ENCODE data around the gene ZFP36L2. TPM values are rescaled to one million over a fixed set of nuclear protein-coding genes. Genes with fewer than 3 reads are reported as not detected.
A peak's percentile ranks its signal among the peaks of the same experiment; 100 is the strongest.
"Not testable (repeated sequence)": the region's sequence is repeated elsewhere in the genome, so short reads cannot be mapped to it uniquely, and the experiment has no call there.

The ZFP36L2 gene
- total RNA-seq, 1 donor from 2014 or later = 172 TPM

DNA sequence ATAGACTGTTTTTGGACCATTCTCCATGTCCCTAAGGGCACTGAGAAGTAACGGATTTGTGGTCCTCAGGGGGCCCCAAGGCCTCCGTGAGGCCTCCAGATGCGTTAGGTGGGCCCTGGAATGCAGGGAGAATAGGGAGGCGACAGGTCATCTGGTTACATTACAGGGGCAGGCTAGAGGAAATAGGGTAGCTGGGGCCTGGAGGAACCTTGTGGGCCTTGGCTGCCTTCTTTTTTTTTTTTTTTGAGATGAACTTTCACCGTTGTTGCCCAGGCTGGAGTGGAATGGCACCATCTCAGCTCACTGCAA, 28.9 kb downstream of the ZFP36L2 start:
- no peak for ATAC-seq
- no peak for DNase-seq (ENCODE audit: low spot score)
- intact Hi-C loops (cut with DNase I) = no loop called here

DNA sequence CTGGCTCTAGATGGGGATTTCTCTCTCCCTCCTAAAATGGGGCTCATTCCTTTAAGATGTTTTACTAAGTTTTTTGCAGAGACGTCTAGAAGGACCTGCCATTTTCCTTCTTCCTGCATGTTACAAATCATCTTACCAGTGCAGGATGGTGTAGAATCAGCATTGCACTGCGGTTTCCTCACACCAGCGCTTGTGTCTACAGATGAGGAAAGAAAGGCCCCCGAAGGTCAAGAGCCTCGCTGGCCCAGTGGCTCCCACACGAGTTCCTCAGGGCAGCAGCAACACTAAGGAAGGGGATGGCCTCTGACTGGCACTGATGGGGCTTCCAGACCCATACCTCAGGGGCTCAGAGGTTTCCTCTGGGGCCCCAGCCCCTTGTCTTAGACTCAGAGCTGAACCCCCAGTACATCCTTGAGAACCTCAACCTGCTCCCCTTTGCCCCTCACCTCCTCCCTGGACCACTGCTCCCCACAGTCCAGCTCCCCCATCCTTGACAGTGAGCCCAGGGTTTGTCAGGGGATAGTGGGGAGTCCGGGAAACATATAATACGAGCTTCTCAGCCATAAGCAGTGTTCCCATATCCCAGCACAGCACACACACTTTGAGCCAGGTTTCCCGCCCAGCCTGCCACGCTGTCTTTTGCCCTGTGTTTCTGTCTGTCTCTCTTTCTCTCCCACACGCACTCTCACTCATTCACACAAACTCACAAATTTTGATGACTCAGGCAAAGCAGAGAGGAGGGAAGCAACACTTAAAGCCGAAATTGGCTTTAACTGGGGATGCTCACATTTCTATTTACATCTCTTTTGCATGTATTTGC, 29.4 kb downstream of the ZFP36L2 start:
- DNase-seq (ENCODE audit: low spot score) = no peak
- ATAC-seq = no peak
- intact Hi-C loops (cut with DNase I) = no loop called here

DNA sequence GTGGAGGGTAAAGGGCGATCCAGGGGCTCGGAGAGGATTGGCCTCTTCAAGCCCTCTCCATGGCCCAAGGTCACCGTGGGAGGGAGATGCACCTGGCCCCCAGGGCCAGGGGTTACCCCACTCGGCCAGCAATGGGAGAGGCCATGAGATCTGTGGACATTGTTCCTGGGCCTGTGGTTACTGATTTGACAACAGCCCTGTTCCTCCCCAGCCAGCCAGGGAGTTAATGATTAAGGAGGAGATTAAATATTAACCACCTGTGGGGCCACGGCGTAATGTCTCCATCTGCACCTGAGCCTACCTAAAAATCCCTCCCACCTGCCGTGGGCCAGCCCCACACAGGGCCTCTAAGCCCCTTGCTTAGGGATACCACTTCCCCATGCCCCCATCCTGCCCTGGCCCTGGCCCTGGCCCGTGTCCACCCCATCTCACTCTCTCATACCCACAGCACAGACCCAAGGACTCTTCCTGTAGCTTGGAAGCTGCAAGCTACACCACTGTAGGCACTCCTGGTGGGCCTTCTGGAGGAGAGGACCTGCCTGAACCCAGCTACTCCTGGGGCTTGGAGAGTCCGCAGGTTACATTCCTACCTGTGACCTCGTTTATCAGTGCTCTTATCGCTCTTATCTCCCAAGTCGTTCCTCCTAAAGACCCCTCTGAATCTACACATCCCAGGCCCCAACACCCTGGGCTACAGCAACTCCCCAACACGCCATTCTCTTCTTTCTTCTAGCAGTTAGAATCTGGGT, 32.1 kb downstream of the ZFP36L2 start:
- intact Hi-C loops (cut with DNase I) = no loop called here
- DNase-seq (ENCODE audit: low spot score) (no peak), ATAC-seq (no peak)

DNA sequence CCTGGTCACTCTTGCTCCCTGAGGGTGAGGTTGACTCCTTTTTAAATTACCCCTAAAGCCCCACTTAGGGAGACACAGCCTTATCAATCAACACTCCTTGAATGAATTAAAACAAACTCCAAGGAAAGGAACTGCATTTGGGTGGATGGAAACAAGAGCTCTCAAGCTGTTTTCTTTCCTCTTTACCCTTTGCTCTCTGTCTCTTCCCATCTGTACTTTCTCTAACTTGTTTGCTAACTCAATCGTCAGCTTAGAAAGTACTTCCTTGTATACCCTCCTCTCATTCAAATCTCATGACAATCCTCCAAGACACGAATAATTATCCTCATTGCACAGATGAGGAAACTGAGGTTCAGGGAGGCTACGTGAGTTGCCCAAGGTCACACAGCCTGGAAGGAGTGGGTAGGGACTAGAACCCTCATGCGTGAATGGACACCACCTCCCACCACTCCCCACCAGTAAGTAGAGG, 32.7 kb downstream of the ZFP36L2 start:
- no peak for ATAC-seq
- DNase-seq (ENCODE audit: low spot score) = no peak
- intact Hi-C loops (cut with DNase I) = no loop called here

DNA sequence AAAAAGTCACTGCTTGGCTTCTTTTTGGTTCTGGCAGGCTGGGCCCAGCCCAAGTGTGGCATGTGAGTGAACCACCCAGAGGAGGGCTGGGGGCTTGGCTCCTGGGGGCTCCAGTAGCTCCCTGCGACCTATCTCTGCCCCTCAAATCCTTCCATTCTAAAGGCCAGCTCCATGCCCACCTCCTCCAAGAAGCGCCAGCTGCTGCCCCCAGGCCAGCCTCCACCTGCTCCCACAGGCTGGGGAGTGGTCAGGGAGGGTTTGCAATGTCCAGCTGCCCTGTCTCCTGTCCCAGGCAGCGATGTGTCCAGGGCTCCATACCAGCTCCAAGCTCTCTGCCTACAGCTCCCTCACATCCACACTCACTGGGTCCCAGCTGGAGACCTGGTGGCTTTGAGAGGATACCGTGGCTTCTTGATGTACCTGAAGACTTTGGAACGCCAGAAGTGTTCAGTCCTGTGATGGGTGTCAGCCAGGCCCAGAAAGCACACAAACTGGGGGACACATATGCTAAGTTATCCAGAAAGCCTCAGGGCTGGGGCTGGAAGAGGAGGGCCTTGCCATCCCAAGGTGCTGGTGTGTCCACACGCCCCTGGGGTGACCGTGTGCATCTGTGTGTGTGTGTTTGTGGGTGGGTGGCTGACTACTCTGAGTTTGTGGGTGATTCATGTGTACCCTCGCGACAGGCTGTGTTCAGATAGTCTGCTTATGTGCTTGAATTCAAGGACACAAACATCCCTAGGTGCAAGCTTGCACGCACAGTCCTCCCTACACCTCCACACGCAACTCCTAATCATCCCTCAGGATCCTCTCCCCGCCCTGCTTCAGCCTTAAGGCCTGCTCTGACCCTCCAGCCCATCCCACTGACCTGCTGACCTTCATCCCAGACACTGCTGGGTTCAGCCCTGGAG, 33.4 kb downstream of the ZFP36L2 start:
- DNase-seq (ENCODE audit: low spot score) (no peak), ATAC-seq (no peak)
- intact Hi-C loops (cut with DNase I) = no loop called here

DNA sequence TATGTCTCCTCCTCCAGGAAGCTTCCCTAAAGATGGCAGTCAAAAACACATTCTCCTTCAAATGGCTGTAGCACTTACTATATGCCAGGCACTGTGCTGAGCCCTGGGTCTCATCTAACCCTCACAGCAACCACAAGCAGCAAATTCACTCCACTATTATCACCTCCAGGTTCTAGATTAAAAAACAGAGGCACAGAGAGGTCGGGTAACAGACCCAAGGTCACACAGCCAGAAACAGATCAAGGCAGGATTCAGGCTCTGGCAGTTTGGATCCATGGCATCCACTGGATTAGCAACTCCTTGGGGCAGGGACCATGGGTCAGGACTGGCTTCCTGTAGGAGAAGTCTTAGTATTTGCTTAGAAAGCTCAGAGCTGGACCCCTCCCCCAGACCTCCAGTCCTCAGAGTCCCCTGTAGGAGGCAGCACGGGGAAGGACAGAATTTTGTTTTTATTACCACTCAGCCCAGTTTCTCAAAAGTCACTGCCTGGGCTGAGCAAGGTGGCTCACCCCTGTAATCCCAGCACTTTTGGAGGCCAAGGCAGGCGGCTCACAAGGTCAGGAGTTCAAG, 34.4 kb downstream of the ZFP36L2 start:
- intact Hi-C loops (cut with DNase I) = no loop called here
- no peak for ATAC-seq
- DNase-seq (ENCODE audit: low spot score) = no peak

DNA sequence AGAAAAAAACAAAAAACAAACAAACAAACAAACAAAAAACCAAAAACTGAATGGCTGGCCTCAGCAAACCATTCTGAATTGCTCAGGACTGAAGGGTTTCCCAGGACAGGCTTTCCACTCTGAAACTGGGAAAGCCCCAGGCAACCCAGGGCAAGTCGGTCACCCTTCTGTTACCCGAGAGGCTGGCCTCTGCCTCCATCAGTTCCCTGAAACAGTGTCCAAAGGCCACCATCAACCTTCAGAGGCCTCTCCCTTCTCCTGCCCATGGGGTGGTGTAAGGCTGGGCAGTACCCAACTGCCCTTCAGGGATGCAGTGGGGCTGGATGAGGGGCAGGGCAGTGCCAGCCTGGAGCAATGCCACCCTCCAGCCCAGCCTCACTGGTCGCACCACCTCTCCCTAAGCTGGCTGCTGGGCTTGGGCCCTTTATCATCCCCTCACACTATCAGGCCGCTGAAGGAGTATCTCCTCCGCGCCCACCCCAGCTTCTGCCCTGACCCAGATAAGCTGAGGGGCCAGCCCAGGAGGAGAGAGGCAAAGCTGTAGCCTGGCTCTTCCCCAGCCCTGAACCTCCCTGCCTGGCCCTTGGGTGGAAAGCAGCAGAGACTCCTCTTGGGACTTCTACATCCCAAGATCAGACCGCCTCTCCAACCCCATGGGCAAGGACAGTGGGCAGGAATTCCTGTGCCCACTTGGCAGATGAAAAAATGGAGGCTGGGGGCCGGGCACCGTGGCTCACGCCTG, 35.9 kb downstream of the ZFP36L2 start:
- intact Hi-C loops (cut with DNase I) = no loop called here
- ATAC-seq (no peak), DNase-seq (ENCODE audit: low spot score) (no peak)

DNA sequence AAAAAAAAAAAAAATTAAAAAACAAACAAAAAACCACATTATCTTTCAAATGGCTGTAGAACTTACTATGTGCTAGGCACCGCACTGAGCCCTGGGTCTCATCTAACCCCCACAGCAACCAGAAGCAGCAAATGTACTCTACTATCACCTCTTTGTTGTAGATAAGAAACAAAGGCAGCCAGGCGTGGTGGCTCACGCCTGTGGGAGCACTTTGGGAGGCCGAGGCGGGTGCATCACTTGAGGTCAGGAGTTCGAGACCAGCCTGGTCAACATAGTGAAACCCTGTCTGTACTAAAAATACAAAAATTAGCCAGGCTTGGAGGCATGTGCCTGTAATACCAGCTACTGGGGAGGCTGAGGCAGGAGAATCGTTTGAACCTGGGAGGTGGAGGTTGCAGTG, 36.5 kb downstream of the ZFP36L2 start:
- ATAC-seq; intact Hi-C loops (cut with DNase I); DNase-seq (ENCODE audit: low spot score): not testable (repeated sequence)

DNA sequence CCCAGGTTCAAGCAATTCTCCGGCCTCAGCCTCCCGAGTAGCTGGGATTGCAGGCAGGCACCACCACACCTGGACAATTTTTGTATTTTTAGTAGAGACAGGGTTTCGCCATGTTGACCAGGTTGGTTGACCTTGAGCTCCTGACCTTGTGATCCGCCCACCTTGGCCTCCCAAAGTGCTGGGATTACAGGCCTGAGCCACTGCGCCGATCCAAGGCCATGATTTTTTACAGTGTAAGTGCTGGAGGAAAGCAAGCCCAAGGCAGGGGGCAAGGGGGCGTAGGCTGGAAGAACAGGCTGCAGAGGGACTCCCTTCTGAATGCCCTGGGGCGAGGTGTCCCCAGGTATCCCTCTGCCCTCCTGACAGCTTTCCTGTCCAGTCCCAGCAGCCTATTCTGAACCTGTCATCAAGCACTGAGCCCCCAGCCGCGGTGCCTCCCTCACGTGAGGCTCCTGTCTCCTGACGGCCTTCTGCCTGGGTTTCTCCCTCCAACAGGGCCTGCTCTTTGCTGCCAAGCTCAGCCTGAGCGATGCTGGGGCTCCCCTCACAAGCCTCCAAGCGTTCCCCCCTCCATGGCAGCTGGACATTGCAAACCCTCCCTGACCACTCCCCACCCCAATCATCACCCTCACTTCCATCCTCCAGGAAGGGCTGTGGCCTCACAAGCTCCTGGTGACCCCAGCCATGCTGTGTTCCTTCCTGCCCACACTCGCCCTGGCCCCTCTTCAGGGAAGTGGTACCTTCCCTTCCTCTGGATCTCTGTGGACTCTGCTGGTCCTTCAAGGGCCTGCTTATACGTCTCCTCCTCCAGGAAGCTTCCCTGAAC, 37.6 kb downstream of the ZFP36L2 start:
- ATAC-seq = no peak
- intact Hi-C loops (cut with DNase I) = no loop called here
- DNase-seq (ENCODE audit: low spot score) = no peak

DNA sequence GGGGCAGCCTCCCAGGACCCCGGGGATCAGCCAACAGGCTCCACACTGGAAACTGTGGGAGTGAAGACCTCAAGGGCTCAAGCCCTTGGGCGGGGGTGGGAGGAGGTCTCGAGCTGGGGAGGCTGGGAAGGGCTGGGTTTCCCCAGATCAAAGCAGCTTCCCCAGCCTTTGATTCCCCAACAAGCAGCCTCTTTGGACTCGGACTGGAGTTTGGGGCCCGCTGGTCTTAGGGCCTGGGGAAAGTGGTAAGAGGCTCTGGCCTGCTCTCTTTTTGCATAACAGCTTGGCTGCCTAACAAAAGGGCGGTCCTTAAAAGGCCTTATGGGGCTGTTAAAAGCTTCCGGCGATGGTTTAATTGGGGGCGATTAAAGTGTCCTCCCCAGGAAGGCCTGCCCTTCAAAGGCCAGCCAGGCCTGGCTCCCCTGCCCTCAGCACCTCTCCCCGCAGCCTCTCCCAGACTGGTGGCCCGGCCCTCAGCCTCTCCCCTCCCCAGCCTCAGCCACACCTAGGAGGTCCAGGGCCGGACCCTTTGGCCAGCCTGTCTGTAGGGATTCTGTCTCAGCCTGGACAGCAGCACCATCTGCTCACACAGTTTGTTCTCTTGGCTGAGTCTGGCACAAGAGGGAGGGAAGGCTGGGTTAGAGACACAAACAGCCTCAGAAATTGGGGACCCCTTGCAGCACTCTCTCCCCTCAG, 39.6 kb downstream of the ZFP36L2 start:
- intact Hi-C loops (cut with DNase I) = no loop called here
- ATAC-seq = peak; percentile 77
- DNase-seq (ENCODE audit: low spot score) = no peak

DNA sequence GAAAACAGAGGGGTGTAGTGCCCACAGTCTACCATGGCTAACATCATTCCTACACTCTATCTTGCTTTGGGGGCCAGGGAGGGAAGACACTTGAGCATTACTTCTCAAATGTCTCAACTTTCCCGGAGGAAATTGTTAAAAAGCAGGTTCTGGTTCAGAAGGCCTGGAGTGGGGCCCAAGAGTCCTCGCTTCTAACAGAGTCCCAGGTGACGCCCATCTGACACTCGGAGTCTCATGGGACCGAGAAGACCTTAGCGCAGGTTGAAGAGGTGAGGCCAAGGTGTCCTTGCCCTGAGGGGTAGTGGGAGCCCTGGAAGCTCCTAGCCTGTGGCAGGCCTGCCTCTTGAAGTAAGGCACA, 40.1 kb downstream of the ZFP36L2 start:
- DNase-seq (ENCODE audit: low spot score) (no peak), ATAC-seq (no peak)
- intact Hi-C loops (cut with DNase I) = no loop called here

DNA sequence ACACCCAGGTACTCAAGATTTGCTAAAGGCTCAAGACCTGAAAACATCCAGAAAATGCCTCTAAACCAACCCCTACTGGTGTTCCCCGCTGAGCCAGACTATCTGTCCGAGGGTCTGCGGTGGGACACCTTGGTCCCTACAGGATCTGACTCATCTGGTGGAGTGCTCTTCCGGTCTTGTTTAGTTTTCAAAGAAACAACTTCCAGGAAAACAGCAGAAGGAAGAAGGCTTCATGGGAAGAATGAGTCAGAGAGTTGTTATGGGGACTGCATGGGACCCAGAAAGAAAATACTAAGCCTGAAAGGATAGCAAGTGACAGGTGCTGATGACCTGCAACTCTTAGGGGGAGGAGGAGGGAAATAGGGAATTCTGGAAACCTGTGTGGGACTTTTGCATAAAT, 41.3 kb downstream of the ZFP36L2 start:
- ATAC-seq (no peak), DNase-seq (ENCODE audit: low spot score) (no peak)
- intact Hi-C loops (cut with DNase I) = no loop called here

DNA sequence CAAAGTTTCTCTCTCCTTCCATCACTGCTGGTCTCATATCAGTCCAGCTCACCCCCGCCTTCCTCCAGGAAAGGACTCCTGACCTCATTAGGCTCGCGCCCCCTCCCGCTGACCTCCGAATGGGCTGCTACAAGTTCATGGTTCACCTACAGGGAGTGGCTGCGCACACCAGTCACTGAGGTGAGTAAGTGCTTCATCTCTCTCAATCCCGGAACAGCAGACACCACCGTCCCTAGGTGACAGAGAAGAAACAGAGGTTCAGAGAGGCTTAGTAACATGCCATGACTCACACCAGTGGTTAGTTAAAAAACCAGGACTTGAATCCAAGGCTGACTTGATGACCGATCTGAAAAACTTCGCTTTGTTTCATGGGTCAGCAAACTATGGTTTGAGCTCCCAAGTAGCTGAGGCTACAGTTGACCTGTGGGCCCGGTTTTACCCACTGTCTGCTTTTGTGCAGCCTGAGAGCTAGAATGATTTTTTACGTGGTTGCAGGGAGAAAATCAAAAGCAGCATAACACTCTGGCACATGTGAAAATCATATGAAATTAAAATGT, 42.0 kb downstream of the ZFP36L2 start:
- DNase-seq (ENCODE audit: low spot score) = no peak
- no peak for ATAC-seq
- intact Hi-C loops (cut with DNase I) = no loop called here

DNA sequence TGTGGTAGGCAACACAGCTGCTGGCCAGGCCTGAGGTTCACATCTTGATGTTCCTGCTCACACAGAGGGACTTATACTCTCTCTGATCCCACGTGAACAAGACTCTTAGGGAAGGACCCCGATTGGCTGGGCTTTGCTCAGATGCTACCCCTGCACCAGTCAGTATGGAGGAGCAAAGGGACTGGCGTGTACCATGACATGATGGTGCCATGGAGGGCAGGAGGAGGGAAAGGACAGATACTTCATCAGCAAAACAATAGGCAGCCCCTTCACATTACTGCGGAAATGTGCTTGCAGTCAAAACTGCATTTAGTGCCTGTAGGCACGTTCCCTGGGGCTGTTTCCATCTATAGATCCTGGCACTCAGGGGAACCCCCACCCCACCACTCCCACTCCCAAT, 42.7 kb downstream of the ZFP36L2 start:
- no peak for ATAC-seq
- no peak for DNase-seq (ENCODE audit: low spot score)
- intact Hi-C loops (cut with DNase I) = no loop called here

DNA sequence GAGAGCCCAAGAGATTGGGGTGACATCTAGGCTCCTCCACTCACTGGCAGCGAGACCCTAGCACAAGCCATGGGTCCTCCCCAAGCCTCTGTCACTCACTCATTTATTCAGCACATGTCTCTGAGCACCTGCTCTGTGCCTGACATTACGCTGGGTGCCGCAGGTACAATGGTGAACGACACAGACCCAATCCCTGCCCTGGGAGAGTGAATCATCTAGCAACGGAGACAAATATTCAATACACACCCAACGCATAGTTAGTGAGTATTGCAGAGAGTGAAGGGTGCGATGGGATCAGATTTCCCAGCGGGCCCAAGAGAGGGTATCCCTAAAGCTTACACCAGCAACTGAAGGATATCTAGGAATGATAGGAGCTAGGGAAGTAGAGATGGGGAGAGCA, 45.5 kb downstream of the ZFP36L2 start:
- DNase-seq (ENCODE audit: low spot score) = no peak
- ATAC-seq = no peak
- intact Hi-C loops (cut with DNase I) = no loop called here

DNA sequence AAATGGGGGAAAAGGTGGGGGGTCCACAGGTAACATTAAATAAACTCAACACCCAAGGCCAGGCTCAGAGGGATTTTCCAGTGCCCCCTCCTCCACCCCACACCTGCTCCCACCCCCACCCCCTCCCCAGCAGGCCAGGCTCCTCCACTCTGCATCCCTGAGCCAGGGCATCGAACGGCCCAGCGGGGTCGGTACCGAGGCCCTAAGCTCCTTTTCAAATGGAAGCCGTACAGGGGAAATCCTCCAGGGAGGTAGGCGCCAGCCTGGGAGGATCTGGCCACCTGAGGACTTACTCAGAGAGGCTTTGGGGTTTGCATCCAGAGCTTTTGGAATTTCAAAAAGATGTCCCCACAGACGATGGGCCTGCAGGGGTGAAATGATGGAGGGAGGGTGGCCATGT, 46.5 kb downstream of the ZFP36L2 start:
- DNase-seq (ENCODE audit: low spot score) (no peak), ATAC-seq (no peak)
- intact Hi-C loops (cut with DNase I) = no loop called here
